H1 (cell line): ENCODE data around the gene MED29. TPM values are rescaled to one million over a fixed set of nuclear protein-coding genes. Genes with fewer than 3 reads are reported as not detected.

Experiments
- BRCA1 ChIP-seq: IDR thresholded peaks from 2 replicates; pipeline ENCODE4 v1.6.1; 2012; ENCODE audit warnings: low read depth, low read length, improper control_type of control experiment
- CREB1 ChIP-seq: IDR thresholded peaks from 2 replicates; pipeline ENCODE4 v1.6.1; 2012; ENCODE audit warnings: inconsistent platforms
- HDAC2 ChIP-seq, 2 experiments: fragments of 300-600 bp in 1 of 2; sonication (generic) in 1 of 2; IDR thresholded peaks; 2 replicates each; pipeline ENCODE4 v1.6.1; 2011 to 2012; ENCODE audit warnings: low read depth in 2 of 2, low read length in 2 of 2, mild to moderate bottlenecking in 2 of 2, moderate library complexity in 2 of 2, borderline replicate concordance in 1 of 2, inconsistent platforms in 1 of 2
- HDAC6 ChIP-seq: IDR thresholded peaks from one replicate; pipeline ENCODE4 v1.7.1; 2012; ENCODE audit warnings: low read depth, mild to moderate bottlenecking, inconsistent platforms, low read length, moderate library complexity
- POLR2AphosphoS5 ChIP-seq: IDR thresholded peaks from 2 replicates; pipeline ENCODE4 v1.6.1; 2011; ENCODE audit warnings: low read depth, low read length
- SIN3A ChIP-seq, 2 experiments: IDR thresholded peaks in 1 of 2; conservative IDR thresholded peaks in 1 of 2; 2 replicates each; pipeline ENCODE4 v1.6.1; 2011 to 2012; ENCODE audit warnings: low read length in 2 of 2, improper control_type of control experiment in 1 of 2, low read depth in 1 of 2, mild to moderate bottlenecking in 1 of 2
- polyA plus RNA-seq, 7 experiments: library from polyadenylated mRNA; depleted of rRNA in 3 of 7; stranded (reverse) in 5 of 7; unstranded in 2 of 7; fragments of >200 nt in 5 of 7; fragments of 200-250 nt in 2 of 7; gene quantifications; 1 replicate in 5 of 7; 2 replicates in 1 of 7; 4 replicates in 1 of 7; pipeline versions ENCODE4 v1.2.1 to v1.2.3, GENCODE V29; 2011 to 2013; ENCODE audit warnings: missing spikeins in 2 of 7, mixed read lengths in 2 of 7
- total RNA-seq: library from RNA; stranded (reverse); fragmentation: NEBNext Ultra II Directional; extraction: Animal tissue kit (Norgen Biotek cat#: 25700); gene quantifications from 2 replicates; pipeline ENCODE4 v1.2.1, GENCODE V29; 2021

Gene MED29
- total and polyA plus RNA-seq, 2 of the 8 experiments (the other 6 are each of a cell fraction or from before 2014, with no cell fraction given): 31.1 to 52.5 TPM

DNA sequence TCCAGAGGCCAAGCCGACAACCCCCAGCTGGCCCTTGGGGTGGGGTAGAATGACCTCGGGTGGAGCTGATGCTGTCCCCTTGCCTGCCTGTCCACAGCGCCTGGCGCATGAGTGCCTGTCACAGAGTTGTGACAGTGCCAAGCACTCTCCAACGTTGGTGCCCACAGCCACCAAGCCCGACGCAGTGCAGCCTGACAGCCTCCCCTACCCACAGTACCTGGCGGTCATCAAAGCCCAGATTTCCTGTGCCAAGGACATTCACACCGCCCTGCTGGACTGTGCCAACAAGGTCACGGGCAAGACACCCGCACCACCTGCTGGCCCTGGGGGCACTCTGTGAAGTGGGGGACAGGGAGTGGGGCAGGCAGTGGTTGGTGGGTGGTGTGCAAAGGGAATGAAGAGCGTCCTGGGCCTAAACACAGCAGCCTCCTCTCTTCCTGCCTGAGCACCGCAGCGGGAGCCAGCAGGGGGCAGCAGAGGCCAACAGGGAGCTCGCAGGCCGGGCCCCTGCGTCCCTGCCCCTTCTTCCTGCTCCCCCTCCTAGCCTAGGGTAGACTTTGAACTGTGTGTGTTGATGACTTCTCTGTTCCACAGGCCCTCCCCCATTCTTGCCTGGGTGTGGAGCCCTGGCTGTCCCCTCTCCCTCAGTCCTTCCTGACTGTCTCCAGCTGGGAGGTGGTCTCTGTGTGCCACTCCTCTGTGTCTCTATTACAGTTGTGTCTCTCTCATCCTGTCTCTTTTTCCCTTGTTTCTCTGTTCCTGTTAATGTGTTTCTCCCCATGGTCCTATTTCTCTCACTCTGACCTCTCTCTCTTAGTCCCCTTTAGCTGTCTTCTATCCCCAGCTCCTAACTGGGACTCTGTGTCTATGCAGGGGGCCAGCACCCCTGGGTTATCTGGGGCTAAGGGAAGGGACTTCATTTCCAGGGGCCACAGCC, 6.5 kb downstream of the MED29 start (continued):
- TF ChIP-seq SIN3A (conservative IDR thresholded peaks at IDR 0.05 in 1 of 2, IDR thresholded peaks at IDR 0.05 in 1 of 2; ENCODE audit: low read depth in 1 of 2, low read length in 2 of 2) (peak in 1 of 2 experiments; percentile 88; a peak in 2 of 4 replicates), CREB1 (peak; percentile 51; the same call in 1 of the 2 replicates), BRCA1 (no peak), POLR2AphosphoS5 (0 out of 2 replicates have a peak, but pooled peaks have one; percentile 60), HDAC2 (IDR thresholded peaks at IDR 0.05; ENCODE audit: borderline replicate concordance in 1 of 2, low read depth in 2 of 2, low read length in 2 of 2) (0 out of 4 replicates have a peak, but pooled peaks of 1 of the 2 experiments have one; percentile 35), HDAC6 (no peak)
